SK-N-SH treated with all-trans-retinoic acid at 6 μM for 48 hours (cell line): ENCODE data around the gene PLXND1.

Source experiments
- ARNTL ChIP-seq: fragments of 450-650 bp; formaldehyde crosslinking; IDR thresholded peaks from 2 replicates; pipeline ENCODE4 v1.5.0; 2020; ENCODE audit warnings: low read depth, mild to moderate bottlenecking, moderate library complexity, borderline replicate concordance
- BACH2 ChIP-seq: fragments of 250-450 bp; sonication (Bioruptor Pico); IDR thresholded peaks from 2 replicates; pipeline ENCODE4 v1.9.0; 2021; ENCODE audit warnings: mild to moderate bottlenecking, borderline replicate concordance
- CSRNP3 ChIP-seq: fragments of 250-450 bp; sonication (Bioruptor Pico); IDR thresholded peaks from 2 replicates; pipeline ENCODE4 v1.5.1; 2021; ENCODE audit warnings: mild to moderate bottlenecking, moderate library complexity
- OSR1 ChIP-seq: fragments of 250-450 bp; sonication (Bioruptor Pico); IDR thresholded peaks from 2 replicates; pipeline ENCODE4 v1.8.0; 2022; ENCODE audit warnings: moderate library complexity, mild to moderate bottlenecking, inconsistent platforms
- ZFP30 ChIP-seq: fragments of 450-650 bp; formaldehyde crosslinking; IDR thresholded peaks from 2 replicates; pipeline ENCODE4 v1.5.0; 2022; ENCODE audit warnings: mild to moderate bottlenecking, moderate library complexity

GRCh38 chr3:129518038-129518561 is 88.4 kb downstream of the PLXND1 start:
- no peak for TF ChIP-seq ZFP30 (CRISPR knock-in tag)
- no peak for TF ChIP-seq BACH2 (CRISPR knock-in tag)
- TF ChIP-seq ARNTL (CRISPR knock-in tag) = no peak
- TF ChIP-seq CSRNP3 (CRISPR knock-in tag) = no peak
- TF ChIP-seq OSR1 (CRISPR knock-in tag) = no peak
